ENCODE data around the gene ABHD17C. TPM values are rescaled to one million over a fixed set of nuclear protein-coding genes. Genes with fewer than 3 reads are reported as not detected.

Gene ABHD17C
- total and polyA plus RNA-seq, 2 experiments from 2014 or later: 2.1 to 8.3 TPM

- Histone ChIP-seq H3K79me2 (ENCODE audit: insufficient read depth) (peaks cover 84% of the 10 kb centered on the region), H3K4me2 (ENCODE audit: unreplicated experiment) (peak overlapping the region; percentile 59), H4K20me1 (ENCODE audit: insufficient read depth) (no peaks in the 10 kb centered on the region), H3K9me3 (ENCODE audit: low read depth) (no peaks in the 10 kb centered on the region), H3F3A (ENCODE audit: insufficient read depth) (peaks cover 20% of the 10 kb centered on the region), H2AFZ (peak overlapping the region; percentile 1; the same call in 1 of the 2 replicates), H3K4me1 (ENCODE audit: insufficient read depth) (peaks cover 15% of the 10 kb centered on the region), H3K4me3 (no peak overlapping the region), H3K36me3 (ENCODE audit: low read depth) (no peaks in the 10 kb centered on the region), H3K27me3 (replicated peaks; ENCODE audit: insufficient read depth) (no peaks in the 10 kb centered on the region), H3K27ac (peak overlapping the region; percentile 69), H3K9ac (peak overlapping the region; percentile 19; the same call in 1 of the 2 replicates), H3K9me2 (ENCODE audit: insufficient read depth) (no peaks in the 10 kb centered on the region)
- TF ChIP-seq EZH2 (IDR thresholded peaks at IDR 0.05; ENCODE audit: insufficient read depth, poor library complexity, severe bottlenecking): no peak
- no peak for TF ChIP-seq EZH2phosphoT487 (IDR thresholded peaks at IDR 0.05; ENCODE audit: insufficient read depth, low read depth)
- in situ Hi-C loops (cut with MboI): no loop called here
- WGBS, 2 experiments (ENCODE audit: low coverage in 1 of 2, low lambda C conversion rate in 2 of 2, missing lambda C conversion rate in 2 of 2): 93 to 97% methylated on average over 6 of the region's 6 CpGs
- no peak for DNase-seq
Observed at GRCh38 chr15:80744415-80744814, 49.3 kb downstream of the ABHD17C start.

- Histone ChIP-seq H3K27ac (peak overlapping the region; percentile 69), H3K4me3 (no peak overlapping the region), H3K9me3 (ENCODE audit: low read depth) (no peaks in the 10 kb centered on the region), H3K79me2 (ENCODE audit: insufficient read depth) (peaks cover 82% of the 10 kb centered on the region), H2AFZ (peak overlapping the region; percentile 1; the same call in 1 of the 2 replicates), H3K9me2 (ENCODE audit: insufficient read depth) (no peaks in the 10 kb centered on the region), H3K4me1 (ENCODE audit: insufficient read depth) (peaks cover 15% of the 10 kb centered on the region), H3K36me3 (ENCODE audit: low read depth) (no peaks in the 10 kb centered on the region; the same call in 1 of the 2 replicates), H3K27me3 (replicated peaks; ENCODE audit: insufficient read depth) (no peaks in the 10 kb centered on the region), H3K9ac (peak overlapping the region; percentile 19; the same call in 1 of the 2 replicates), H3K4me2 (ENCODE audit: unreplicated experiment) (peak overlapping the region; percentile 59), H3F3A (ENCODE audit: insufficient read depth) (peaks cover 20% of the 10 kb centered on the region), H4K20me1 (ENCODE audit: insufficient read depth) (no peaks in the 10 kb centered on the region)
- DNase-seq: peak; percentile 80
- in situ Hi-C loops (cut with MboI): no loop called here
- 2 to 5% methylated on average over 1 of the region's 1 CpG for WGBS, 2 experiments (ENCODE audit: low coverage in 1 of 2, low lambda C conversion rate in 2 of 2, missing lambda C conversion rate in 2 of 2)
- no peak for TF ChIP-seq EZH2 (IDR thresholded peaks at IDR 0.05; ENCODE audit: insufficient read depth, poor library complexity, severe bottlenecking)
- no peak for TF ChIP-seq EZH2phosphoT487 (IDR thresholded peaks at IDR 0.05; ENCODE audit: insufficient read depth, low read depth)
Observed at GRCh38 chr15:80744826-80745225, 49.7 kb downstream of the ABHD17C start.

GRCh38 chr15:80745888-80746287 is 50.8 kb downstream of the ABHD17C start:
- Histone ChIP-seq H2AFZ (no peak overlapping the region), H3K9me2 (ENCODE audit: insufficient read depth) (no peaks in the 10 kb centered on the region), H3K79me2 (ENCODE audit: insufficient read depth) (peaks cover 81% of the 10 kb centered on the region), H3K4me2 (ENCODE audit: unreplicated experiment) (no peak overlapping the region), H3K27ac (peak overlapping the region; percentile 69; the same call in 1 of the 2 replicates), H3K9me3 (ENCODE audit: low read depth) (no peaks in the 10 kb centered on the region), H3F3A (ENCODE audit: insufficient read depth) (peaks cover 20% of the 10 kb centered on the region), H3K4me1 (ENCODE audit: insufficient read depth) (peaks cover 15% of the 10 kb centered on the region), H3K9ac (no peak overlapping the region), H3K36me3 (ENCODE audit: low read depth) (peaks cover 3% of the 10 kb centered on the region; the same call in 1 of the 2 replicates), H4K20me1 (ENCODE audit: insufficient read depth) (no peaks in the 10 kb centered on the region), H3K27me3 (replicated peaks; ENCODE audit: insufficient read depth) (no peaks in the 10 kb centered on the region), H3K4me3 (no peak overlapping the region)
- DNase-seq: no peak
- 95 to 97% methylated on average over 1 of the region's 1 CpG for WGBS, 2 experiments (ENCODE audit: low coverage in 1 of 2, low lambda C conversion rate in 2 of 2, missing lambda C conversion rate in 2 of 2)
- in situ Hi-C loops (cut with MboI): no loop called here
- no peak for TF ChIP-seq EZH2phosphoT487 (IDR thresholded peaks at IDR 0.05; ENCODE audit: insufficient read depth, low read depth)
- TF ChIP-seq EZH2 (IDR thresholded peaks at IDR 0.05; ENCODE audit: insufficient read depth, poor library complexity, severe bottlenecking): no peak

GRCh38 chr15:80747317-80748053 is 52.4 kb downstream of the ABHD17C start:
- no peak for DNase-seq
- H3K27ac ChIP-seq: no peak overlapping the region
- H3K27me3 ChIP-seq (replicated peaks; ENCODE audit: insufficient read depth): no peaks in the 10 kb centered on the region
- H3K36me3 ChIP-seq (ENCODE audit: low read depth): peaks cover 12% of the 10 kb centered on the region; the same call in 1 of the 2 replicates
- H3K9me2 ChIP-seq (ENCODE audit: insufficient read depth): no peaks in the 10 kb centered on the region
- in situ Hi-C loops (cut with MboI): no loop called here
- WGBS, 2 experiments (ENCODE audit: low coverage in 1 of 2, low lambda C conversion rate in 2 of 2, missing lambda C conversion rate in 2 of 2): 75 to 79% methylated on average over 16 of the region's 16 CpGs
- H3K4me2 ChIP-seq (ENCODE audit: unreplicated experiment): no peak overlapping the region
- TF ChIP-seq EZH2phosphoT487 (IDR thresholded peaks at IDR 0.05; ENCODE audit: insufficient read depth, low read depth) (no peak), EZH2 (IDR thresholded peaks at IDR 0.05; ENCODE audit: insufficient read depth, poor library complexity, severe bottlenecking) (no peak)
- no peak overlapping the region for H2AFZ ChIP-seq
- no peak overlapping the region for H3K4me3 ChIP-seq
- no peaks in the 10 kb centered on the region for H3K9me3 ChIP-seq (ENCODE audit: low read depth)
- H3K4me1 ChIP-seq (ENCODE audit: insufficient read depth): peaks cover 15% of the 10 kb centered on the region
- peaks cover 20% of the 10 kb centered on the region for H3F3A ChIP-seq (ENCODE audit: insufficient read depth)
- no peaks in the 10 kb centered on the region for H4K20me1 ChIP-seq (ENCODE audit: insufficient read depth)
- H3K79me2 ChIP-seq (ENCODE audit: insufficient read depth): peaks cover 65% of the 10 kb centered on the region
- H3K9ac ChIP-seq: no peak overlapping the region

All from GM23248 (cell line).